Choroid plexus epithelial cell (primary cell): ENCODE results near the gene HIPK2.

Experiments used
- DNase-seq: peaks from one replicate; pipeline ENCODE4 v3.0.0-alpha.2; 2010; ENCODE audit warnings: low read depth
- H3K4me3 ChIP-seq: 2 replicates; pipeline ENCODE4 v1.5.1; 2011; ENCODE audit warnings: low read depth, mild to moderate bottlenecking, control low read depth, low read length, moderate library complexity
- CTCF ChIP-seq: conservative IDR thresholded peaks from 2 replicates; pipeline ENCODE4 v1.5.1; 2011; ENCODE audit warnings: low read depth, mild to moderate bottlenecking, control low read depth, inconsistent platforms, low read length, moderate library complexity

The HIPK2 gene

GRCh38 chr7:139820089-139820488, 42.3 kb upstream of the HIPK2 start:
- H3K4me3 ChIP-seq, result no peak overlapping the region
- no peak for DNase-seq
- no peak for TF ChIP-seq CTCF

- DNase-seq, result no peak
- no peak overlapping the region for H3K4me3 ChIP-seq
- no peak for TF ChIP-seq CTCF
Measured at GRCh38 chr7:139817249-139817648, 39.5 kb upstream of the HIPK2 start.

DNA sequence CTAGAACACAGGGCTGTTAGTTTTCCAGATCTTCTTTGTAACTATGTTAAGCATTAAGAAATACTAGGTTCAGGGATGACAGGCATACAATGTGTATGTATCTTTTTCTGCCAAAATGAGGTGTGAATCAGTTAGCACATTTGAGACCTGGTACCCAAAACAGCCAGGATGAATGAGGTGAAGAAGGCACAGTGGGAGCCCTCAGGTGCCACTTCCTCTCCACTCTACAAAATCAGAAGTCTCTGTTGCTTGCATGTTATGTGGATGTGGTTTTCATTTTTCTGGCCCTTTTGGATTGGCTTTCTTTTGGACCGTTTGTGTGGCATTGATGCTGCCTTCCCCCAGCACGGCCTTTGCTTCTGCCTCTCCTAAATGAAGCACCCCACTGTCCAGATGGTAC, 35.9 kb upstream of the HIPK2 start:
- TF ChIP-seq CTCF, result no peak
- no peak overlapping the region for H3K4me3 ChIP-seq
- no peak for DNase-seq

DNA sequence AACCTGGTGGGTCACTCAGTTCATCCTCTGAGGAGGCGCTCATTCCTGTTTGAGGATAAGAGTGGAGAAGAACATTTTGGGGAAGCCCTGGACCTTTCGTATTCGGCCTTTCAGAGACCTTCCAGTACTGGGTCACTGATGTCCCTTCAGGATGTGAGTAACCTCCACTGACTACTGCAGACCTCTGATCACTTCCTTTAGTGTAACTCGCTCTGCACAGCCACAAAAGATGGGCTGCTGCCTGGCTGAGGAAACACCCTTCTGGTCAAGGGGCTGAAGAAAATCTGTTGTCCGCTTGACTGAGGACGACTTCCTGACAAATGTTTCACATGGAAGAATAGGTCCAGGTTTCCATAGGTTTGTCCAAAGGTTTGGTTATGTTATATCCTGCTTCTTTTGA, 35.4 kb upstream of the HIPK2 start:
- H3K4me3 ChIP-seq, result no peak overlapping the region
- no peak for TF ChIP-seq CTCF
- no peak for DNase-seq

DNA sequence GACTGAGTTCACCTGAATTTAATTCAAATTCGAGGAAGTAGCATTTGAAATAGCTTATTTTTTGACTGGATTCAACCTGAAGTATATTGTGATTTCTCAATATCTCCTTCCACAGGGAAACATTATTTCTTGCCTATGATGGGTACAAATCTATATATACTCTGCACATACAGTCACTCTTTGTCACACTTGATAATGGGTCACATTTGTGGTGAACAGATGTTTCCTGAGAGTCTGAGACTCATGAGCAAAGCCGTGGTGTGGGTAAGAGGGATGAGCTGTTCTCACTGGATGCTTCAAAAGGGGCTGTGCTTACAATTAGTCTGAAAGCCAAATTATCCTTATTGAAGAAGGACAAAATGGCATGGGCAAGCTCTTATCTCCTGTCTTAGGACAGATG, 33.3 kb upstream of the HIPK2 start:
- no peak for DNase-seq
- no peak for TF ChIP-seq CTCF
- H3K4me3 ChIP-seq, result no peak overlapping the region

DNA sequence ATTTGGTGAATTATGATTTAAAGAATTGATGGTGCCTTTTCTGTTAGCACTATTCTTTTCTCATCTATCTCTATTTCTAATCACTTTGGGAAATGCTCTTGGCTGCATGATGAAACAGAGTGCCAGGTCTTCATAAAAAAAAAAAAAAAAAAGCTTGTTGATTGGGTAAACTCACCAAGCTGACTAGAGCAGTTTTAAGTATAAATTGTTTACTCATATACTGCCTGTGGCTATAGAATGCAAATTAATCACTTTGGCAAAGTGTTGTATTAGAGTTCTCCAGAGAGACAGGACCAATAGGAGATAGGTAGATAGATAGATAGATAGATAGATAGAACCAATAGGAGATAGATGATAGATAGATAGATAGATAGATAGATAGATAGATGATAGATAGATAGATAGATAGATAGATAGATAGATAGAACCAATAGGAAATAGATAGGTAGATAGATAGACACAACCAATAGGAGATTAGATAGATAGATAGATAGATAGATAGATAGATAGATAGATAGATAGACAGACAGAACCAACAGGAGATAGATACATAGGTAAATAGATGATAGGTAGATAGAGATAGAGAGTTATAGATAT, 31.1 kb upstream of the HIPK2 start:
- TF ChIP-seq CTCF, result no peak
- DNase-seq, result no peak
- no peak overlapping the region for H3K4me3 ChIP-seq

GRCh38 chr7:139808427-139808826, 30.6 kb upstream of the HIPK2 start:
- no peak for TF ChIP-seq CTCF
- no peak for DNase-seq
- no peak overlapping the region for H3K4me3 ChIP-seq
